Neuronal stem cell (in vitro differentiated cells): ENCODE results near the gene DSCAM.

Source experiments
- DNase-seq: peaks from one replicate; pipeline ENCODE4 v3.0.0-alpha.2; 2013; ENCODE audit warnings: low spot score
- H2AFZ ChIP-seq: one replicate; pipeline ENCODE4 v1.6.1; 2013; ENCODE audit warnings: mild to moderate bottlenecking, low read length, inconsistent platforms
- H2AK5ac ChIP-seq: 2 replicates; pipeline ENCODE4 v1.6.1; 2013; ENCODE audit warnings: low read depth, mild to moderate bottlenecking, inconsistent platforms, low read length, moderate library complexity, mixed read lengths
- H2BK120ac ChIP-seq: 2 replicates; pipeline ENCODE4 v1.6.1; 2013; ENCODE audit warnings: low read depth, mild to moderate bottlenecking, inconsistent platforms, low read length, moderate library complexity, mixed read lengths
- H2BK12ac ChIP-seq: one replicate; pipeline ENCODE4 v1.6.1; 2013; ENCODE audit warnings: low read length, inconsistent platforms
- H2BK15ac ChIP-seq: 2 replicates; pipeline ENCODE4 v1.6.1; 2013; ENCODE audit warnings: mild to moderate bottlenecking, low read length, inconsistent platforms, mixed read lengths
- H2BK5ac ChIP-seq: one replicate; pipeline ENCODE4 v1.6.1; 2013; ENCODE audit warnings: inconsistent platforms, mild to moderate bottlenecking, low read length, moderate library complexity
- H3K14ac ChIP-seq: one replicate; pipeline ENCODE4 v1.6.1; 2013; ENCODE audit warnings: low read length, inconsistent platforms
- H3K18ac ChIP-seq: 2 replicates; pipeline ENCODE4 v1.6.1; 2013; ENCODE audit warnings: low read length, inconsistent platforms
- H3K23ac ChIP-seq: 2 replicates; pipeline ENCODE4 v1.6.1; 2013; ENCODE audit warnings: low read depth, mild to moderate bottlenecking, mixed read lengths, low read length, inconsistent platforms; ENCODE audit not compliant: poor library complexity
- H3K27ac ChIP-seq: replicated peaks from 3 replicates; pipeline ENCODE4 v1.5.1; 2013; ENCODE audit warnings: low read length, inconsistent platforms
- H3K27me3 ChIP-seq, 3 experiments: 2 replicates each; pipeline ENCODE4 v1.6.1; 2013; ENCODE audit warnings: low read length in 3 of 3, mild to moderate bottlenecking in 2 of 3, inconsistent platforms in 1 of 3, low read depth in 1 of 3, mixed read lengths in 1 of 3, moderate library complexity in 1 of 3; ENCODE audit not compliant: control insufficient read depth in 3 of 3, insufficient read depth in 3 of 3
- H3K36me3 ChIP-seq, 2 donors: replicated peaks in 1 of 2; 2 replicates each; pipeline ENCODE4 v1.6.1; 2013; ENCODE audit warnings: low read length in 2 of 2; ENCODE audit not compliant: control insufficient read depth in 2 of 2, insufficient read depth in 2 of 2
- H3K4ac ChIP-seq: 2 replicates; pipeline ENCODE4 v1.6.1; 2013; ENCODE audit warnings: inconsistent platforms, mild to moderate bottlenecking, low read length, moderate library complexity
- H3K4me1 ChIP-seq, 2 donors: 1 replicate in 1 of 2; 2 replicates in 1 of 2; pipeline ENCODE4 v1.6.1; 2013; ENCODE audit warnings: low read length in 2 of 2, low read depth in 1 of 2; ENCODE audit not compliant: control insufficient read depth in 2 of 2, insufficient read depth in 1 of 2
- H3K4me2 ChIP-seq: one replicate; pipeline ENCODE4 v1.6.1; 2013; ENCODE audit warnings: mild to moderate bottlenecking, low read length, inconsistent platforms; ENCODE audit not compliant: insufficient read depth, poor library complexity, severe bottlenecking
- H3K4me3 ChIP-seq, 2 donors: 2 replicates each; pipeline ENCODE4 v1.5.1; 2013; ENCODE audit warnings: low read length in 2 of 2, mild to moderate bottlenecking in 2 of 2, inconsistent platforms in 1 of 2, moderate library complexity in 1 of 2
- H3K79me1 ChIP-seq: one replicate; pipeline ENCODE4 v1.6.1; 2013; ENCODE audit warnings: low read depth, mild to moderate bottlenecking, inconsistent platforms, low read length, moderate library complexity
- H3K9ac ChIP-seq: one replicate; pipeline ENCODE4 v1.6.1; 2013; ENCODE audit warnings: mild to moderate bottlenecking, low read depth, low read length, inconsistent platforms; ENCODE audit not compliant: poor library complexity
- H3K9me3 ChIP-seq, 2 donors: replicated peaks in 1 of 2; 2 replicates each; pipeline versions ENCODE3 to v1.6.1; 2013; ENCODE audit warnings: low read length in 2 of 2, mild to moderate bottlenecking in 2 of 2, inconsistent platforms in 1 of 2, low read depth in 1 of 2, mixed read lengths in 1 of 2, moderate library complexity in 1 of 2; ENCODE audit not compliant: control insufficient read depth in 2 of 2, insufficient read depth in 1 of 2
- H4K8ac ChIP-seq: one replicate; pipeline ENCODE4 v1.6.1; 2013; ENCODE audit warnings: low read depth, mild to moderate bottlenecking, inconsistent platforms, low read length, moderate library complexity
- H4K91ac ChIP-seq: one replicate; pipeline ENCODE4 v1.6.1; 2013; ENCODE audit warnings: low read length, low read depth, mild to moderate bottlenecking, inconsistent platforms; ENCODE audit not compliant: poor library complexity
- WGBS, 2 donors: extraction: QIAGEN DNeasy Blood & Tissue Kit; methylation state at CpG; one replicate each; pipeline ENCODE4 v1.1.7; 2013; ENCODE audit warnings: missing lambda C conversion rate in 2 of 2, mixed read lengths in 1 of 2; ENCODE audit not compliant: insufficient read length in 2 of 2, insufficient replicate concordance in 1 of 2; ENCODE audit errors: extremely low coverage in 2 of 2; 5-methylcytosine and 5-hydroxymethylcytosine counted together

The DSCAM gene

GRCh38 chr21:40732253-40733023 is 114.5 kb downstream of the DSCAM start:
- Histone ChIP-seq H4K91ac (no peak overlapping the region), H3K27me3 (no peaks in the 10 kb centered on the region), H3K23ac (no peak overlapping the region), H3K4ac (no peak overlapping the region), H3K36me3 (no peaks in the 10 kb centered on the region), H2BK15ac (no peak overlapping the region), H3K9ac (no peak overlapping the region), H3K4me2 (no peak overlapping the region), H3K14ac (no peak overlapping the region), H2BK12ac (no peak overlapping the region), H2BK5ac (no peak overlapping the region), H2AK5ac (no peak overlapping the region), H3K4me1 (no peaks in the 10 kb centered on the region), H3K9me3 (no peaks in the 10 kb centered on the region), H3K18ac (no peak overlapping the region), H2BK120ac (no peak overlapping the region), H3K79me1 (no peaks in the 10 kb centered on the region), H3K4me3 (no peak overlapping the region), H3K27ac (no peak overlapping the region), H2AFZ (no peak overlapping the region), H4K8ac (no peak overlapping the region)
- no CpG with 5 or more reads among the region's 4 CpGs for WGBS, 2 donors
- no peak for DNase-seq

- Histone ChIP-seq H3K9ac (no peak overlapping the region), H3K4me3 (no peak overlapping the region), H3K4ac (no peak overlapping the region), H2AK5ac (no peak overlapping the region), H3K27me3 (no peaks in the 10 kb centered on the region), H3K14ac (no peak overlapping the region), H2BK5ac (no peak overlapping the region), H3K79me1 (no peaks in the 10 kb centered on the region), H3K23ac (no peak overlapping the region), H2AFZ (no peak overlapping the region), H3K4me1 (no peaks in the 10 kb centered on the region), H3K18ac (no peak overlapping the region), H2BK15ac (no peak overlapping the region), H4K8ac (no peak overlapping the region), H3K4me2 (no peak overlapping the region), H4K91ac (no peak overlapping the region), H3K9me3 (no peaks in the 10 kb centered on the region), H3K36me3 (no peaks in the 10 kb centered on the region), H2BK120ac (no peak overlapping the region), H3K27ac (no peak overlapping the region), H2BK12ac (no peak overlapping the region)
- WGBS, 2 donors = no CpG with 5 or more reads among the region's 1 CpG
- no peak for DNase-seq
Measured at GRCh38 chr21:40731206-40731605, 115.8 kb downstream of the DSCAM start.

DNA sequence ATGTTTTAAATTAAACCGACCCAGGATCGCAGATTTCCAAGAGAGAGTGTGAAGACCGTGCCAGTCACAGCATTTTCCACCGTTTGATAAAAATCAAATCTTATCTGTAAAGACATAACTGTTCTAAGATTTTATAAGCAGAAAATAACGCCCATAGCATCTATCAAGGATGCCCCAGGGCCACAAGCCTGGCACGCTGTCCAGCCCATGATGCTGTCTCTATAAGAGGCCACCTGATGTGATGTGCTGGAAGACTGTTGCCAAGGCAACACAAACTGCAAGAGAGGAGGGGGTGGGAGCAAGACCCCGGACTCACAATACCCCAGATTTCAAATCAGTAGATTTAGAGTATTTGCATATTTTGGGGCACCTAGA is 116.5 kb downstream of the DSCAM start:
- no peak overlapping the region for H3K4ac ChIP-seq
- no CpG with 5 or more reads among the region's 7 CpGs for WGBS, 2 donors

DNA sequence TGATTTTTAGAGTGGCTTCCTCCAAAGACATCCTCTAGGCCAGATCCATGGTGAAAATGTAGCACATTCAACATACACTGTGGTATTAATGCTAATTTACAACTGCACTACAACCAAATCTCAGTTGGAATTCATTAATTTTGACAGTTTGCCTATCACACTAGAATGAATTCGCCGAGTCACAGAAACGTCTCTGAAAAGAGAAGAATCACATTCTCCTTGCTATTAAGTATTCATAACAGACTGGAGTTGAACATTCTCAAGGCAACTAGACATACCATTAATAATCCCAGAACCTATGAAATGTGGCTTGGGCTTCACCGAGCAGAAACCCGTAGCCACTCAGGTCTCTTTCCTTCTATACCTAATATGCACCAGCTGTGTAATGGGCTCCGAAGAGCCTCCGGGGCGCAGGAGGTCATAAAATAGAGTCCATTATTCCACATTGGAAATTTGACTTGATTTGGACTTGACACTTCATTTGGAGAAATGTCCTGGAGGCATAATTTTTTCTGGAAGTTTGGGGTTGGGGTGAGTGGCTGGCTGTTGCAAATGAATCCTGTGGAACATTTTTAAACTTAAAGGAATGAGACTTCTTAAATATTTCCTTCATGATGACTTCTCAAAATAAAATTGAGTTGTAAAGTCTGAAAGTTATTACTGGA is 117.1 kb downstream of the DSCAM start:
- Histone ChIP-seq H3K14ac (no peak overlapping the region), H3K4me3 (no peak overlapping the region), H3K23ac (no peak overlapping the region), H3K79me1 (no peaks in the 10 kb centered on the region), H3K27me3 (no peaks in the 10 kb centered on the region), H3K27ac (no peak overlapping the region), H2AFZ (no peak overlapping the region), H2BK15ac (no peak overlapping the region), H2BK5ac (no peak overlapping the region), H3K36me3 (no peaks in the 10 kb centered on the region), H2BK12ac (no peak overlapping the region), H3K9ac (no peak overlapping the region), H4K8ac (no peak overlapping the region), H3K4me2 (no peak overlapping the region), H3K4ac (no peak overlapping the region), H3K9me3 (no peaks in the 10 kb centered on the region), H2AK5ac (no peak overlapping the region), H3K18ac (no peak overlapping the region), H3K4me1 (no peaks in the 10 kb centered on the region), H2BK120ac (no peak overlapping the region), H4K91ac (no peak overlapping the region)
- no CpG with 5 or more reads among the region's 8 CpGs for WGBS, 2 donors
- DNase-seq = no peak

More for the DNA sequence above, 116.5 kb downstream of the DSCAM start:
- Histone ChIP-seq H4K91ac (no peak overlapping the region), H4K8ac (no peak overlapping the region), H2AFZ (no peak overlapping the region), H3K14ac (no peak overlapping the region), H3K18ac (no peak overlapping the region), H2BK120ac (no peak overlapping the region), H2BK5ac (no peak overlapping the region), H3K9ac (no peak overlapping the region), H3K23ac (no peak overlapping the region), H3K4me3 (no peak overlapping the region), H2AK5ac (no peak overlapping the region), H2BK12ac (no peak overlapping the region), H3K9me3 (no peaks in the 10 kb centered on the region), H3K27ac (no peak overlapping the region), H3K27me3 (no peaks in the 10 kb centered on the region), H3K79me1 (no peaks in the 10 kb centered on the region), H3K4me2 (no peak overlapping the region), H3K4me1 (no peaks in the 10 kb centered on the region), H3K36me3 (no peaks in the 10 kb centered on the region), H2BK15ac (no peak overlapping the region)
- no peak for DNase-seq
